Lower leg skin (tissue), 3 donors: Measurements from ENCODE around the gene NCOA1.

Experiments
- CTCF ChIP-seq, 3 donors: fragments of 450-650 bp; IDR thresholded peaks; one replicate each; pipeline ENCODE4 v1.5.1; 2016; ENCODE audit warnings: antibody characterized with exemption in 3 of 3, mild to moderate bottlenecking in 3 of 3, moderate library complexity in 2 of 3
- POLR2A ChIP-seq, 2 donors: fragments of 450-650 bp; IDR thresholded peaks; one replicate each; pipeline ENCODE4 v1.6.1; 2016 to 2017; ENCODE audit warnings: antibody characterized with exemption in 2 of 2, mild to moderate bottlenecking in 1 of 2, moderate library complexity in 1 of 2

DNA sequence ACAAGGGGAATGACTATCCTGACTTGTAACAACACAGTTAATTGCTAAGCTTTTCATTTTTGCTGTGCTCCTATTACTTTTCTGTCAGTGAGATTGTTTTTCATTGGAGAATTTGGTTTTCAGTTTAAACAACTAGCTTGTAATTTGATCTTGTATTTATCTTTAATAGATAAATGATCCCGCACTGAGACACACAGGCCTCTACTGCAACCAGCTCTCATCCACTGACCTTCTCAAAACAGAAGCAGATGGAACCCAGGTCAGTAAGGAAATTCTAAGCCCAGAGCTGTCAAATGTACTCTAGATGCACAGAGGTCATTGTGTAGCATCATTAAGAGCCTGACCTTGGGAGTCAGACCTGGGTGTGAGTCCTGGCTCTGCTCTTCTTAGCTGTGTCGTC lies 271.5 kb downstream of the NCOA1 start:
- TF ChIP-seq CTCF (IDR thresholded peaks at IDR 0.05), result no peak
- TF ChIP-seq POLR2A (IDR thresholded peaks at IDR 0.05), result no peak
